Stomach (tissue), 9 donors: ENCODE measurements around the gene NEAT1. TPM values are rescaled to one million over a fixed set of nuclear protein-coding genes. Genes with fewer than 3 reads are reported as not detected.

Source experiments
- DNase-seq, 2 donors: peaks; one replicate each; pipeline versions ENCODE4 v3.0.0 to v3.0.0-alpha.2; 2013 to 2019
- H3K27ac ChIP-seq, 5 donors: fragments of 200-600 bp in 4 of 5; sonication (generic) in 4 of 5; one replicate each; pipeline ENCODE4 v1.5.1; 2013 to 2019; ENCODE audit warnings: mild to moderate bottlenecking in 1 of 5, moderate library complexity in 1 of 5
- H3K27me3 ChIP-seq, 3 donors: fragments of 200-600 bp; sonication (generic); one replicate each; pipeline ENCODE4 v1.5.1; 2017 to 2019; ENCODE audit warnings: mixed run types in 1 of 3
- H3K36me3 ChIP-seq, 4 donors: fragments of 200-600 bp; sonication (generic); 1 replicate in 3 of 4; 2 replicates in 1 of 4; pipeline ENCODE4 v1.5.1; 2016 to 2019
- H3K4me1 ChIP-seq, 4 donors: fragments of 200-600 bp; sonication (generic); one replicate each; pipeline ENCODE4 v1.5.1; 2016 to 2019
- H3K4me3 ChIP-seq, 4 donors: fragments of 200-600 bp; sonication (generic) in 3 of 4; one replicate each; pipeline ENCODE4 v1.5.1; 2016 to 2019; ENCODE audit warnings: mild to moderate bottlenecking in 1 of 4
- H3K9me3 ChIP-seq, 4 donors: fragments of 200-600 bp; sonication (generic); one replicate each; pipeline ENCODE4 v1.5.1; 2016 to 2019
- CTCF ChIP-seq, 7 experiments: fragments of 450-650 bp in 4 of 7; fragments of 200-600 bp in 3 of 7; sonication (generic) in 3 of 7; IDR thresholded peaks; one replicate each; pipeline ENCODE4 v1.5.1; 2016 to 2019; ENCODE audit warnings: antibody characterized with exemption in 7 of 7, control low read depth in 2 of 7, mild to moderate bottlenecking in 1 of 7
- EP300 ChIP-seq: sonication (generic); formaldehyde crosslinking; IDR thresholded peaks from one replicate; pipeline ENCODE4 v1.6.1; 2017; ENCODE audit warnings: antibody characterized with exemption
- POLR2A ChIP-seq, 4 donors: fragments of 450-650 bp; IDR thresholded peaks; one replicate each; pipeline ENCODE4 v1.6.1; 2016; ENCODE audit warnings: antibody characterized with exemption in 4 of 4, control low read depth in 2 of 4, mild to moderate bottlenecking in 1 of 4, moderate library complexity in 1 of 4
- POLR2AphosphoS5 ChIP-seq, 3 donors: sonication (generic); formaldehyde crosslinking; IDR thresholded peaks; one replicate each; pipeline ENCODE4 v1.6.1; 2016; ENCODE audit warnings: antibody characterized with exemption in 3 of 3
- WGBS, 5 donors: extraction: QIAGEN DNeasy Blood & Tissue Kit in 3 of 5; methylation state at CpG; one replicate each; pipeline versions ENCODE4 v1.1.5 to v1.1.7; 2013 to 2018; 5-methylcytosine and 5-hydroxymethylcytosine counted together
- intact Hi-C: fragments of 100-400 bp; cut with DNase I; formaldehyde crosslinking; loops from one replicate; pipeline ENCODE4 v1.15.1; 2023; ENCODE audit warnings: low total_unique reads
- polyA plus RNA-seq, 3 donors: library from polyadenylated mRNA; stranded (reverse); fragments of 200-250 nt; gene quantifications; one replicate each; pipeline ENCODE4 v1.2.3, GENCODE V29; 2013
- total RNA-seq, 5 donors: library from RNA; depleted of rRNA; stranded (reverse); fragments of >200 nt; gene quantifications; one replicate each; pipeline versions ENCODE4 v1.1.0 to v1.2.3, GENCODE V29; 2014 to 2016
- donor health status: healthy with polysubstance abuse.
- donor health status: Bipolar disorder and iron deficiency.
- donor health status: healthy.

The NEAT1 gene
- total and polyA plus RNA-seq, 8 donors, result 131 to 2,124 (median 707) TPM

- TF ChIP-seq POLR2A (IDR thresholded peaks at IDR 0.05) (no peak), EP300 (peak; percentile 35), POLR2AphosphoS5 (IDR thresholded peaks at IDR 0.05) (peak in 1 of 3 donors; percentile 9)
- Histone ChIP-seq H3K36me3 (no peaks in the 10 kb centered on the region), H3K27me3 (no peaks in the 10 kb centered on the region), H3K4me3 (peak overlapping the region in 2 of 4 donors; percentile 10 to 22), H3K9me3 (no peaks in the 10 kb centered on the region), H3K4me1 (peaks cover 81 to 89% (median 85%) of the 10 kb centered on the region in 4 donors), H3K27ac (peak overlapping the region; percentile 89 to 99 (median 99))
- peak in 1 of 2 donors; percentile 60 for DNase-seq
- intact Hi-C loops, result no loop called here
- 24 to 43% (median 36%) methylated on average over 10 of the region's 10 CpGs for WGBS, 5 donors
Measured at GRCh38 chr11:65488273-65489034, 65.9 kb downstream of the NEAT1 start.

GRCh38 chr11:65489035-65489705 is 66.6 kb downstream of the NEAT1 start:
- H3K9me3 ChIP-seq, result no peaks in the 10 kb centered on the region
- no peak overlapping the region for H3K4me3 ChIP-seq
- TF ChIP-seq POLR2A (IDR thresholded peaks at IDR 0.05) (no peak), POLR2AphosphoS5 (IDR thresholded peaks at IDR 0.05) (peak in 1 of 3 donors; percentile 40), CTCF (IDR thresholded peaks at IDR 0.05) (no peak), EP300 (no peak)
- 60 to 80% (median 77%) methylated on average over 9 to 10 of the region's 10 CpGs for WGBS, 5 donors
- peak in 1 of 2 donors; percentile 83 for DNase-seq
- peak overlapping the region; percentile 89 to 99 (median 99) for H3K27ac ChIP-seq
- no peaks in the 10 kb centered on the region for H3K27me3 ChIP-seq
- peaks cover 88 to 96% (median 92%) of the 10 kb centered on the region in 4 donors for H3K4me1 ChIP-seq
- intact Hi-C loops, result no loop called here
- no peaks in the 10 kb centered on the region for H3K36me3 ChIP-seq

GRCh38 chr11:65489706-65490320 is 67.2 kb downstream of the NEAT1 start:
- Histone ChIP-seq H3K4me3 (no peak overlapping the region), H3K27ac (peak overlapping the region; percentile 89 to 99 (median 99)), H3K4me1 (peaks cover 94 to 100% (median 96%) of the 10 kb centered on the region in 4 donors), H3K36me3 (no peaks in the 10 kb centered on the region), H3K9me3 (no peaks in the 10 kb centered on the region), H3K27me3 (no peaks in the 10 kb centered on the region)
- TF ChIP-seq CTCF (IDR thresholded peaks at IDR 0.05), result no peak
- TF ChIP-seq EP300, result no peak
- TF ChIP-seq POLR2A (IDR thresholded peaks at IDR 0.05), result no peak
- no peak for TF ChIP-seq POLR2AphosphoS5 (IDR thresholded peaks at IDR 0.05)
- peak; percentile 48 to 74 for DNase-seq
- intact Hi-C loops, result no loop called here
- 52 to 58% (median 55%) methylated on average over 8 of the region's 8 CpGs for WGBS, 5 donors

- 58 to 73% (median 64%) methylated on average over 3 of the region's 3 CpGs for WGBS, 5 donors
- intact Hi-C loops, result no loop called here
- no peaks in the 10 kb centered on the region for H3K9me3 ChIP-seq
- no peaks in the 10 kb centered on the region for H3K36me3 ChIP-seq
- H3K4me1 ChIP-seq, result peaks cover 94 to 100% (median 97%) of the 10 kb centered on the region in 4 donors
- no peak overlapping the region for H3K4me3 ChIP-seq
- DNase-seq, result no peak
- TF ChIP-seq POLR2AphosphoS5 (IDR thresholded peaks at IDR 0.05), result no peak
- TF ChIP-seq CTCF (IDR thresholded peaks at IDR 0.05), result no peak
- TF ChIP-seq EP300, result no peak
- no peak for TF ChIP-seq POLR2A (IDR thresholded peaks at IDR 0.05)
- H3K27ac ChIP-seq, result peak overlapping the region; percentile 89 to 99 (median 99)
- no peaks in the 10 kb centered on the region for H3K27me3 ChIP-seq
Measured at GRCh38 chr11:65491163-65491465, 68.5 kb downstream of the NEAT1 start.
